PFSK-1 (cell line): ENCODE measurements around the gene KPTN.

Source experiments
- FOXP2 ChIP-seq: optimal IDR thresholded peaks from 2 replicates; pipeline ENCODE3; 2011; ENCODE audit warnings: borderline replicate concordance, control low read depth, inconsistent platforms; ENCODE audit not compliant: insufficient read depth; ENCODE audit errors: extremely low read length, extremely low read depth
- POLR2AphosphoS5 ChIP-seq: IDR thresholded peaks from 2 replicates; pipeline ENCODE4 v1.6.1; 2012; ENCODE audit warnings: low read depth, mild to moderate bottlenecking, control low read depth, low read length, moderate library complexity
- SIN3A ChIP-seq: IDR thresholded peaks from 2 replicates; pipeline ENCODE4 v1.6.1; 2012; ENCODE audit warnings: mild to moderate bottlenecking, low read length, moderate library complexity, borderline replicate concordance; ENCODE audit not compliant: insufficient read depth
- TAF1 ChIP-seq: IDR thresholded peaks from 2 replicates; pipeline ENCODE4 v1.6.1; 2012; ENCODE audit warnings: low read length, control low read depth, borderline replicate concordance; ENCODE audit not compliant: insufficient read depth
- TF ChIP-seq, protein P1 (sequence below), 2 experiments: IDR thresholded peaks; 2 replicates each; pipeline versions ENCODE4 v1.6.1 to v1.8.0; 2011 to 2012; ENCODE audit warnings: low read depth in 2 of 2, low read length in 2 of 2, control low read depth in 1 of 2, inconsistent platforms in 1 of 2, mild to moderate bottlenecking in 1 of 2, moderate library complexity in 1 of 2; ENCODE audit not compliant: insufficient read depth in 1 of 2

The KPTN gene

DNA sequence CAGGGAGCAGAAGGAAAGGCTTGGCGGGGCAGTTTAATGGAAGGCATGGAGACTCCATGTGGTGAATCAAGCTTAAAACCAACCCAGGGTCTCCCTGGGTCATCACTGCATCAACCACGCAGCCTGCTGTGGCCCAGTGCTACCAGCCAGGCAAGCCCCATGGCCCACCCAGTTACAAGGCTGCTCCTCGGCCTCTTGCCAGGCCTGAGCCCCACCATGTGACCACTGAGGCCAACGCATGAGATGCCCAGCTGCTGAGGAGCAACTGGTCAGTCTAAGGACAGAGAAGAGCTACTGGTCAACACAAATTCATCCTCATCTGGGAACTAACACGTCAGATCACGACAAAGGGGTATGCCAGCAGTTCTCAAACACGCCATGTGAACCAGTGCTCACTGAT, 15.4 kb upstream of the KPTN start:
- TF ChIP-seq TAF1 (no peak), SIN3A (no peak), FOXP2 (no peak), POLR2AphosphoS5 (no peak)
- TF ChIP-seq, protein P1, sequence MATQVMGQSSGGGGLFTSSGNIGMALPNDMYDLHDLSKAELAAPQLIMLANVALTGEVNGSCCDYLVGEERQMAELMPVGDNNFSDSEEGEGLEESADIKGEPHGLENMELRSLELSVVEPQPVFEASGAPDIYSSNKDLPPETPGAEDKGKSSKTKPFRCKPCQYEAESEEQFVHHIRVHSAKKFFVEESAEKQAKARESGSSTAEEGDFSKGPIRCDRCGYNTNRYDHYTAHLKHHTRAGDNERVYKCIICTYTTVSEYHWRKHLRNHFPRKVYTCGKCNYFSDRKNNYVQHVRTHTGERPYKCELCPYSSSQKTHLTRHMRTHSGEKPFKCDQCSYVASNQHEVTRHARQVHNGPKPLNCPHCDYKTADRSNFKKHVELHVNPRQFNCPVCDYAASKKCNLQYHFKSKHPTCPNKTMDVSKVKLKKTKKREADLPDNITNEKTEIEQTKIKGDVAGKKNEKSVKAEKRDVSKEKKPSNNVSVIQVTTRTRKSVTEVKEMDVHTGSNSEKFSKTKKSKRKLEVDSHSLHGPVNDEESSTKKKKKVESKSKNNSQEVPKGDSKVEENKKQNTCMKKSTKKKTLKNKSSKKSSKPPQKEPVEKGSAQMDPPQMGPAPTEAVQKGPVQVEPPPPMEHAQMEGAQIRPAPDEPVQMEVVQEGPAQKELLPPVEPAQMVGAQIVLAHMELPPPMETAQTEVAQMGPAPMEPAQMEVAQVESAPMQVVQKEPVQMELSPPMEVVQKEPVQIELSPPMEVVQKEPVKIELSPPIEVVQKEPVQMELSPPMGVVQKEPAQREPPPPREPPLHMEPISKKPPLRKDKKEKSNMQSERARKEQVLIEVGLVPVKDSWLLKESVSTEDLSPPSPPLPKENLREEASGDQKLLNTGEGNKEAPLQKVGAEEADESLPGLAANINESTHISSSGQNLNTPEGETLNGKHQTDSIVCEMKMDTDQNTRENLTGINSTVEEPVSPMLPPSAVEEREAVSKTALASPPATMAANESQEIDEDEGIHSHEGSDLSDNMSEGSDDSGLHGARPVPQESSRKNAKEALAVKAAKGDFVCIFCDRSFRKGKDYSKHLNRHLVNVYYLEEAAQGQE (IDR thresholded peaks at IDR 0.05; ENCODE audit: insufficient read depth in 1 of 2, low read depth in 2 of 2, low read length in 2 of 2) = no peak

DNA sequence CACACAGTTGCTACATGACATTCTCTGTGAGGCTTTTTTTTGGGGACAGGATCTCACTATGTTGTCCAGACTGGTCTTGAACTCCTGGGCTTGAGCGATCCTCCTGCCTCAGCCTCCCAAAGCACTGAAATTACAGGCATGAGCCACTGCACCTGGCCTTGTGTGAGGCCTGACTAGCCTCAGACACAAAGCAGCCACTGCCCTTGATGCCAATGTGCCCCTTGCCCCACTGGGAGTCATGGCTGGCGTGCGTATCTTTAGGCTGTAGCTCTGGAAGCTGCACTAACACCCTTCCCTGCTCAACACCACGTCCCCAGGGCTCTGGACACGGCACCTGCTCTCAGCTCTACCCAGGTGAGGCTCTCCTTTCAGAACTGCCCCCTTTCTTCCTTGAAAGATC, 14.5 kb upstream of the KPTN start:
- TF ChIP-seq POLR2AphosphoS5 (no peak), SIN3A (no peak), FOXP2 (no peak), TAF1 (no peak)
- TF ChIP-seq, protein P1 (IDR thresholded peaks at IDR 0.05; ENCODE audit: insufficient read depth in 1 of 2, low read depth in 2 of 2, low read length in 2 of 2) = no peak

DNA sequence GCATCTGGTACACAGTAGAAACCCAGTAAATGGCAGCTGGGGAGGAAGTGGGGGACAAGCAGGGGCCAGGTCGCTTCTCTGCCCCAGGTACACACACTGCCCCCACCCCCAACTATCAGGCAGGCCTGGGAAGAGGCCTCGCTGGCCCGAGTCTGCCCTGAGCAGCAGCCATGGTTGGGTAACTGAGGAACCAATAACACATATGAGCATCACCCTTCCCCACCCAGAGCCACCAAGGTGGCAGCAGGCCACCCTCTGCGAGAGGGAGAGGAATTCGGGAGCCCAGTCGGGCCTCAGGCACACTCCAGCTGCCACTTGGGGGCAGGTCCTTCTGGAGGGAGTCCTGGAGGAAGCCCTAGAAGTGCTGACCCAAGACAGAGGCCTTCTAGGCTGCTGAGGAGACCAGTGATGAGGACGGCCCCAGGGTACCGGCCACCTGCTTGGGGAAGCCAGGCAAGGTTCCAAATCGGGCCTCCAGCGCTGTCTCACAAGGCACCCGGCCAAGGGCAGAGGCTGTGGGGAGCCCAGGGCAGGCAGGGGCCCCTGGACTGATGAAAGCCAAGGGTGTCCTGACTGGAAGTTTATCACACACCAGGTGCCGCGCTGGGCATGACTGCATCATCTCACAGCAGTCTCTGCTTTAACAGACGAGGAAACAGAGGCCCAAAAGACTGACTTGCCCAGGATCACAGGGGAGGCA, 14.0 kb upstream of the KPTN start:
- no peak for TF ChIP-seq TAF1
- TF ChIP-seq, protein P1 (IDR thresholded peaks at IDR 0.05; ENCODE audit: insufficient read depth in 1 of 2, low read depth in 2 of 2, low read length in 2 of 2) = no peak
- no peak for TF ChIP-seq SIN3A
- TF ChIP-seq POLR2AphosphoS5 = no peak
- TF ChIP-seq FOXP2 = no peak

DNA sequence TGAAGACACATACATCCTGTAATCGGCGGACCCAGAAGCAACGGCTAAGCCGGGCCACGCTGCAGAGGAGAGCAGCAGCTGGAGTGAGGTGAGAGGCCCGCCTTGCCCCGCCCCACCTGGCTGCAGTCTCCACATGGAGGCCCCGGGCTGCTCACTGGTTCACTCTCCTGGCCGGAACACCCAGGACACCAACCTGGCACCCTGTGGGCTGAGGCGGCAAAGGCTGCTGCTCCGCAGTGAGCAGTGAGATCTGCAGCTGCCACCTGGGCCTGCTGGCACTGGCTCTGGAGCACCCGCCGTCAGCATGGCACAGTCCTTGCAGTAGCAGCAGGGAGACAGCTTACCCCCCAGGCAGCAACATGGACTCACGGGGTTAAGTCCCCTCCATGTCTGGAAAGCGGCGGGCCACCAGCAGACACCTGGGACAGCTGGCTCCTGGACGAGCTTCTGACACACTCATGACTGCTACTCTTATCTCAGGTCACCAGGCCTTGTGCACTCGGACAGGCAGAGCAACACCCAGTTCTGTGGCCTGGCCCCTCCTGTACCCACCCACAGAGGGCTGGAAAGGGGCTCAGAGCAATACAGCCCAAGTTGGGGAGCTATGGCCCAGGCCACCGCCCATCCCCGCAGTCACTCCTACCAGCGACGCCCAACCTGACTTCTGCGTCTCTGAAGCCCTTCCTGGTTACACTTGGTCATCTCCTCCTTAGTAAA, 13.2 kb upstream of the KPTN start:
- TF ChIP-seq TAF1 = no peak
- no peak for TF ChIP-seq FOXP2
- TF ChIP-seq POLR2AphosphoS5 = no peak
- TF ChIP-seq, protein P1 (IDR thresholded peaks at IDR 0.05; ENCODE audit: insufficient read depth in 1 of 2, low read depth in 2 of 2, low read length in 2 of 2) = no peak
- no peak for TF ChIP-seq SIN3A
